ENCODE results near the gene SUMO3. TPM values are rescaled to one million over a fixed set of nuclear protein-coding genes. Genes with fewer than 3 reads are reported as not detected.

Gene SUMO3
- polyA plus RNA-seq, 1 donor (not counting 4 experiments of a cell fraction or from before 2014, with no cell fraction given), result 115 TPM

GRCh38 chr21:44836666-44837471 is 19.0 kb upstream of the SUMO3 start:
- Histone ChIP-seq H3K27ac (ENCODE audit: control insufficient read depth, insufficient read depth, low read length) (no peak overlapping the region), H2AFZ (ENCODE audit: control insufficient read depth, low read length) (peak overlapping the region; percentile 65), H3K4me3 (ENCODE audit: control insufficient read depth in 2 of 3, extremely low read depth in 1 of 3, insufficient read depth in 2 of 3, low read depth in 1 of 3, low read length in 3 of 3) (no peak overlapping the region), H3K4me1 (ENCODE audit: control insufficient read depth, extremely low read depth, insufficient read depth, low read length) (peaks cover 7% of the 10 kb centered on the region), H3K27me3 (ENCODE audit: control insufficient read depth, extremely low read depth, insufficient read depth, low read length) (no peaks in the 10 kb centered on the region), H3K9ac (ENCODE audit: control insufficient read depth, extremely low read depth, insufficient read depth, low read length) (no peak overlapping the region), H3K9me1 (ENCODE audit: control insufficient read depth, extremely low read depth, insufficient read depth, low read length) (no peaks in the 10 kb centered on the region), H3K4me2 (ENCODE audit: control insufficient read depth, extremely low read depth, insufficient read depth, low read depth, low read length) (peak overlapping the region; percentile 45), H3K79me2 (ENCODE audit: control insufficient read depth, insufficient read depth, low read length) (no peaks in the 10 kb centered on the region), H3K9me3 (ENCODE audit: control insufficient read depth, low read depth, low read length) (no peaks in the 10 kb centered on the region), H4K20me1 (ENCODE audit: control insufficient read depth, extremely low read depth, insufficient read depth, low read length) (no peaks in the 10 kb centered on the region), H3K36me3 (ENCODE audit: control insufficient read depth in 2 of 2, extremely low read depth in 1 of 2, insufficient read depth in 2 of 2, low read length in 2 of 2) (no peaks in the 10 kb centered on the region)
- DNase-seq (ENCODE audit: low read depth, low spot score) (no peak), FAIRE-seq (peak; percentile 44)
- no peak for TF ChIP-seq EZH2 (IDR thresholded peaks at IDR 0.05; ENCODE audit: low read length)
- TF ChIP-seq CTCF (optimal IDR thresholded peaks at IDR 0.05 in 1 of 3, IDR thresholded peaks at IDR 0.05 in 1 of 3, conservative IDR thresholded peaks at IDR 0.05 in 1 of 3; ENCODE audit: extremely low read depth in 1 of 3, insufficient read depth in 2 of 3, low read length in 3 of 3), result peak in 2 of 3 experiments; percentile 3 to 5
- dilution Hi-C loops (cut with MboI; ENCODE audit: extremely low pct_ligation_motif_present, low sequenced_read_pairs), result no loop called here

GRCh38 chr21:44836349-44836665 is 18.4 kb upstream of the SUMO3 start:
- Histone ChIP-seq H3K4me1 (ENCODE audit: control insufficient read depth, extremely low read depth, insufficient read depth, low read length) (peaks cover 7% of the 10 kb centered on the region), H2AFZ (ENCODE audit: control insufficient read depth, low read length) (peak overlapping the region; percentile 65), H3K9me1 (ENCODE audit: control insufficient read depth, extremely low read depth, insufficient read depth, low read length) (no peaks in the 10 kb centered on the region), H3K9ac (ENCODE audit: control insufficient read depth, extremely low read depth, insufficient read depth, low read length) (no peak overlapping the region), H3K4me2 (ENCODE audit: control insufficient read depth, extremely low read depth, insufficient read depth, low read depth, low read length) (peak overlapping the region; percentile 45), H3K27me3 (ENCODE audit: control insufficient read depth, extremely low read depth, insufficient read depth, low read length) (no peaks in the 10 kb centered on the region), H3K4me3 (ENCODE audit: control insufficient read depth in 2 of 3, extremely low read depth in 1 of 3, insufficient read depth in 2 of 3, low read depth in 1 of 3, low read length in 3 of 3) (no peak overlapping the region), H3K36me3 (ENCODE audit: control insufficient read depth in 2 of 2, extremely low read depth in 1 of 2, insufficient read depth in 2 of 2, low read length in 2 of 2) (no peaks in the 10 kb centered on the region), H4K20me1 (ENCODE audit: control insufficient read depth, extremely low read depth, insufficient read depth, low read length) (no peaks in the 10 kb centered on the region), H3K9me3 (ENCODE audit: control insufficient read depth, low read depth, low read length) (no peaks in the 10 kb centered on the region), H3K79me2 (ENCODE audit: control insufficient read depth, insufficient read depth, low read length) (no peaks in the 10 kb centered on the region), H3K27ac (ENCODE audit: control insufficient read depth, insufficient read depth, low read length) (no peak overlapping the region)
- no peak for TF ChIP-seq EZH2 (IDR thresholded peaks at IDR 0.05; ENCODE audit: low read length)
- no peak for TF ChIP-seq CTCF (optimal IDR thresholded peaks at IDR 0.05 in 1 of 3, IDR thresholded peaks at IDR 0.05 in 1 of 3, conservative IDR thresholded peaks at IDR 0.05 in 1 of 3; ENCODE audit: extremely low read depth in 1 of 3, insufficient read depth in 2 of 3, low read length in 3 of 3)
- DNase-seq (ENCODE audit: low read depth, low spot score) (no peak), FAIRE-seq (peak; percentile 41)
- dilution Hi-C loops (cut with MboI; ENCODE audit: extremely low pct_ligation_motif_present, low sequenced_read_pairs), result no loop called here
